GM23338 (cell line): ENCODE measurements around the gene RRN3.
"Not testable (repeated sequence)": the region's sequence is repeated elsewhere in the genome, so short reads cannot be mapped to it uniquely, and the experiment has no call there.

Source experiments
- CREB1 ChIP-seq: fragments of 250-450 bp; sonication (Bioruptor Pico); IDR thresholded peaks from 2 replicates; pipeline ENCODE4 v1.5.0; 2020; ENCODE audit warnings: low read depth, mild to moderate bottlenecking, moderate library complexity
- CTCF ChIP-seq, 2 experiments: fragments of 200-600 bp in 1 of 2; sonication (generic) in 1 of 2; conservative IDR thresholded peaks; 2 replicates each; pipeline versions ENCODE4 v1.5.1 to v1.6.1; 2016 to 2017; ENCODE audit warnings: antibody characterized with exemption in 2 of 2, low read depth in 2 of 2, mild to moderate bottlenecking in 2 of 2, moderate library complexity in 1 of 2
- ETS1 ChIP-seq: IDR thresholded peaks from 2 replicates; pipeline ENCODE4 v1.6.1; 2016; ENCODE audit warnings: antibody characterized with exemption
- EZH2 ChIP-seq: fragments of 200-600 bp; sonication (generic); IDR thresholded peaks from one replicate; pipeline ENCODE4 v1.8.0; 2017; ENCODE audit warnings: antibody characterized with exemption, mild to moderate bottlenecking, low read depth; ENCODE audit not compliant: unreplicated experiment
- EZH2phosphoT487 ChIP-seq: fragments of 200-600 bp; sonication (generic); IDR thresholded peaks from one replicate; pipeline ENCODE4 v1.8.1; 2018; ENCODE audit warnings: antibody characterized with exemption; ENCODE audit not compliant: unreplicated experiment
- NANOG ChIP-seq: IDR thresholded peaks from 2 replicates; pipeline ENCODE4 v1.6.1; 2016; ENCODE audit warnings: antibody characterized with exemption, borderline replicate concordance
- POLR2AphosphoS5 ChIP-seq: IDR thresholded peaks from 2 replicates; pipeline ENCODE4 v1.6.1; 2016; ENCODE audit warnings: antibody characterized with exemption, low read depth
- REST ChIP-seq: IDR thresholded peaks from one replicate; pipeline ENCODE4 v1.6.1; 2018; ENCODE audit warnings: antibody characterized with exemption; ENCODE audit not compliant: unreplicated experiment
- STAT1 ChIP-seq: IDR thresholded peaks from one replicate; pipeline ENCODE4 v1.6.1; 2016; ENCODE audit warnings: antibody characterized with exemption; ENCODE audit not compliant: unreplicated experiment
- ZNF114 ChIP-seq: fragments of 250-450 bp; sonication (Bioruptor Pico); IDR thresholded peaks from 2 replicates; pipeline ENCODE4 v1.5.0; 2020; ENCODE audit warnings: mild to moderate bottlenecking, moderate library complexity
- ZNF331 ChIP-seq: fragments of 250-450 bp; sonication (Bioruptor Pico); IDR thresholded peaks from 2 replicates; pipeline ENCODE4 v1.5.0; 2020; ENCODE audit warnings: low read depth, mild to moderate bottlenecking, moderate library complexity
- ZNF462 ChIP-seq: fragments of 250-450 bp; sonication (Bioruptor Pico); IDR thresholded peaks from 2 replicates; pipeline ENCODE4 v1.5.0; 2020; ENCODE audit warnings: mild to moderate bottlenecking, moderate library complexity

- not testable (repeated sequence) for TF ChIP-seq POLR2AphosphoS5; CTCF (conservative IDR thresholded peaks at IDR 0.05; ENCODE audit: low read depth in 2 of 2); EZH2; REST; EZH2phosphoT487; ETS1; ZNF114 (CRISPR knock-in tag); STAT1; CREB1 (CRISPR knock-in tag); NANOG; ZNF462 (CRISPR knock-in tag); ZNF331
Measured at GRCh38 chr16:15062085-15062810, 31.8 kb downstream of the RRN3 start.
